ENCODE results near the gene MAP3K6.

MAP3K6 gene

GRCh38 chr1:27372808-27373690, 6.3 kb upstream of the MAP3K6 start:
- DNase-seq (ENCODE audit: low read depth in 2 of 2), result no peak

DNA sequence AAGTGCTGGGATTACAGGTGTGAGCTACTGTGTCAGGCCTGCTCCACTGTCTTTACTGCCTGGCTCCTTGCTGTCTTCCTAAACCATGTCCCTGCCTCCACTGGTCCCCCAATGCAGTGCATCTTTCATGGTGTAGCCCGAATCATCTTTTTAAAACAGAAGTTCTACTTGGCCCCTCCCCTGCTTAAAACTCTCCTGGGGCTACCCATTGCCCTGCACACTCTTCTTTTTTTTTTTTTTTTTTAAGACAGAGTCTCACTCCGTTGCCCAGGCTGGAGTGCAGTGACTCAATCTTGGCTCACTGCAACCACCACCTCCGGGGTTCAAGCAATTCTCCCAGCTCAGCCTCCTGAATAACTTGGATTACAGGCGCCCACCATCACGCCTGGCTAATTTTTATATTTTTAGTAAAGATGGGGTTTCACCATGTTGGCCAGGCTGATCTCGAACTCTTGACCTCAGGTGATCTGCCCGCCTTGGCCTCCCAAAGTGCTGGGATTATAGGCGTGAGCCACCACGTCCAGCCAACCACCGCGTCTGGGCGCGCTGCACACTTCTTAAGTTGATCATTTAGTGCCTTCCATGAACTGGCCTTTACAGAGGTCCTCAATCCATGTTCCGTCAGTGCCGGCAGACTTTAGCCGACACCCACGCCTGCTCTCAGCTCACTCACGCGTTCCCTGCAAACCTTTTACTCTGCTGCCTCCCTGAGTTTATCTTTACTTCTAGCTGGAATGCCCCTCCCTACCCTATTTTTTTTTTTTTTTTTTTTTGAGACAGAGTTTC, 5.5 kb upstream of the MAP3K6 start:
- DNase-seq (ENCODE audit: low read depth in 2 of 2), result no peak

DNA sequence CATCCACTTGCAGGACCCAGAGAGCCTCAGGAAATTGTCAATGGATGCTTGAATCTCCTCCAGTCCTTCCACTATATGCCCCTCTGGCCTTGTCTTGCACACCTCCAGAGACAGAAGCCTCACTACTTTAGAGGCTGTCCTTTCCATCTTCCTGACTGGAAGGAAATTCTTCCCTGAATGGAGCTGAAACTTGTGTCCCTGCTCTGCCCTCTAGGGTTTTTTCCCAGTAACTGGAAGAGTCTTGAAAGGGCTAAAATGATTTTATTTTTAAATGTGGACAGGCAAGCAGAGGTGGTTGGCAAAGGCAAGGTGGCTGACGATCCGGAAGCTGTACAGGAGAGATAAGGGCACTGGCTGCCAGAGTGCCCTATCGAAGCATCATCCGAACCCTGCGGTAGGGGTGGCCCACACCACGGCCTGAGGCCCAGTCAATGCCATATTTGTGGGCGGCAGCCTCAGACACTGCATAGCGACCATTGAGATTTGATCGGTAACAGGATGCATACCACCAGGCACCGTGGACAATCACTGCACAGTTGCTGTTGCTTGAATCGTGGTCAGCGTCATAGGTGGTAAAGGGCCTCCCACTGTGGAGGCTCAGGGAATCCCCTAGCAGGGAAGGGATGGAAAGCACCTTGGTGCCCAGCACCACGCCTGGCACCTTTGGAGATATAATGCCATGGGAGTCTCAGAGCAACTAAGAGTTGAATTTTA, 2.3 kb upstream of the MAP3K6 start:
- no peak for DNase-seq (ENCODE audit: low read depth in 2 of 2)

GRCh38 chr1:27367160-27367650, 444 bp upstream of the MAP3K6 start:
- DNase-seq (ENCODE audit: low read depth in 2 of 2), result no peak

DNA sequence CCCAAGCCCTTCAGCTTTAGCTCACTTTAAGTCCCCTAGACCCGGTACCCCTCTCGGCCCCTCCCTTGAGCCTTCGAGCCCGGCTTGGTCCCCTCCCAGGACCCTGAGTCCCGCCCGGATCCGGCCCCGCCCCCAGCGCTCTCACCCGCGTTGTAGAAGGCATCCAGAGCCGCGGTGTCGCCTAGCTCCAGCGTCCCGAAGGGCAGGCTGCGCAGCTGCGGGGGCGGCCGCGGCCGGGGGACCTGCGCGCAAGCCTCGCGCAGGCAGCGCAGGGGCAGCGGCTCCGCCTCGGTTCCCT, 699 bp downstream of the MAP3K6 start:
- peak in 1 of 2 donors; percentile 42 for DNase-seq (ENCODE audit: low read depth in 2 of 2)

DNA sequence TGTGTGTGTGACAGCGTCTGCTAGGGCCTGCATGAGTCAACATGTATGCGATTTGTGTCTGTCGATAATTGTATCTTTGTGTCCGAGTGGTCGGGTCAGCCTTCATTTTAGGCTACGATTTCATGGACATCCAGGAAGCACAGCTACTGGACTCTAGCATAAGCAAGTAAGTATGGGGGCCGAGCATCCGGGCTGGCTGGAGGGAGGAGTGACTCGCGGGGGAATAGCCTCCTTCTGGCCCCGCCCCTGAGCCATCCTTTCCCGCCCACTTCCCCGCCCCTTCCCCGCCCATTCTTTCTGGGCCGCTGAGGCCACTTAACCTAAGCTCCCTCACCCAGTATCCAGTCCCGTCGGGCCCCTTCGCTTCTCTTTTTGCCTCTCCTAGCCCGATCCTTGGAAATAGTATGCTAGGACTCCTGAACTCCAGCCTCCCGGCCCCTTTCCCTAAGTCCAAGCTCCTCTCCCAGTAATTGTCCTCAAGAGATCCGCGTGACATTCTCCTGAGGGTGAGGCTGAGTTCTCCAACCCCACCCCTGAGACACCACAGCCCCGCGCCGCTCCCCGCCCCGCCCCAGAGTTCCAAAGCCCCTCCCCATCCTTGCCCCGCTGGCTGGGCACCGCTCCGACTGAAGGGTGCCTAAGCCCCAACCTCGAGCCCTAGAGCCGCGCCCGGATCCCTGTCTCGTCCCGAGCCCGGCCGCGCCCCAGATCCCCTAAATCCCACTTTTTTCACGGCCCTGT, 1.2 kb downstream of the MAP3K6 start:
- DNase-seq (ENCODE audit: low read depth in 2 of 2), result peak; percentile 52 to 55

DNA sequence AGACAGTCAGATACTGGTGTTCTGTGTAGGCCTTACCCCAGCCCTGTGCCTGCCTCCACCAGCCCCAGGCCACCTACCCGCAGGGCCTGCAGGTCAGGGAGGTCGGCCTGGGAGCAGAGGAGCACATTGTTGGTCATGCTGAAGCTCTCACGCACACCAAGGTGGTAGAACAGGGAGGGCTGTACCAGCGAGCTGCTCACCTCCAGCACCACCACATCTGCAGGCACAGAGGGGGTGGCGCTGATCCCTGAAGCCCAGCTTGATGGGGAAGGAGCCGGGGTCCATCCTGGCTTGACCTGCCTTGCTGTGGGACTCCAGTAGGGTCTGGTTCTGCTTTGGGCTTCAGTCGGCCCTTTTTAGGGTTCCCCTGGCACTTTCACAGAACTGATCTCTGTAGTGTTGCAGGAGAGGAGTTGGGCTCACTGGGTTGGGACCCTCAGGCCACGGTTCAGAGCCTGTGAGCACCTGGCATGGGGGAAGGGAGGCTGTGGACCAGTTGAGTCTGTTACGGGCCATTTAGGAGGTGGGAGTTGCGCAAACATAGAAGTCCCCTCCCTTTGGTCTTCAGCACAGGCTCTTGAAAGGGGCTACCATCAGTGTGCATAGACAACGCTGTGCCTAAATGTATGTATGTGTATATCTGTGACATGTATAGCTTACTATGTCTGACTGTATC, 1.9 kb downstream of the MAP3K6 start:
- no peak for DNase-seq (ENCODE audit: low read depth in 2 of 2)

DNA sequence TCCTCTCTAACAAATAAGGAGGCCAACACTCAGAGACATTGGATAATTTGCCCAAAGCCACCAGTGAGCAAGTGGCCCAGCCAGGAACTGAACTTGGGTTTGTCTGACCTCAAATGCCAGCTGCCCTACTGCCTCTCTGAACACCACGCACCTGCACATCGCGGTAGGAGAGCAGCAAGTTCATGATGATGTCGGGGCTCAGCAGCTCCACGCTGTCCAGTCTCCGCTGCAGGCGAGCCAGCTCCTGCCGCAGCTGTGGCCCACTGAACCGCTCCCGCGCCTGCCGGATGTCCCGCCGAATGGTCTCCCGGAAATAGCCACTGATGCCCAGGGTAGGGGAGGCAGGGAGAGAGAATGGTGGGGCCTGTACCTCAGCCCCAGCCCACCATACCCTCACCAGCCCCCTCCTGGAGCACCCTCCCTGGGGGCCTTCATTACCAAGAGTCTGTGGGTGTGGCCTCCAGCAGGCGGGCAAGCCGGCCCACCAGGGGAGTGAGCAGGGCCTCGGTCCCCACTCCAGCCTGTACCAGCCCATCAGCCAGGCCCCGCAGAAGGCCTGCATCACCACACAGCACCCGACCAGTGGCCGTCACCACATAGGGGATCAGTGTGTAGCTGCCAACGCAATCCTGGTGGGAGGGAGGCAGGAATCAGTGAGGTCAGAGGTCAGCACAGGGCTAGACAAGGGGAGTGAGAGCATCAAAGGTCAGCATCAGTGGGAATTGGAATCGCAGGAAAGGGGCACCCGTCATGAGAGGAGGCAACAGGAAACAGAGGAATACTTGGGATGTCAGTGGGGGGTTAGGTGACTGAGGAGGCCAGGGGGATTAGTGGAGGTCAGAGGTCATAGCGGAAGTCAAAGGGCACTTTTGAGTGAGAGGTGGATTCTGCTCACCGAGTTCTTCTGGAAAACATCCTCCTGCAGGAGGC, 2.7 kb downstream of the MAP3K6 start:
- no peak for DNase-seq (ENCODE audit: low read depth in 2 of 2)

GRCh38 chr1:27361553-27361952, 5.2 kb downstream of the MAP3K6 start:
- no peak for DNase-seq (ENCODE audit: low read depth in 2 of 2)

- DNase-seq (ENCODE audit: low read depth in 2 of 2), result no peak
These were observed 5.7 kb downstream of the MAP3K6 start for GRCh38 chr1:27361044-27361402.

DNA sequence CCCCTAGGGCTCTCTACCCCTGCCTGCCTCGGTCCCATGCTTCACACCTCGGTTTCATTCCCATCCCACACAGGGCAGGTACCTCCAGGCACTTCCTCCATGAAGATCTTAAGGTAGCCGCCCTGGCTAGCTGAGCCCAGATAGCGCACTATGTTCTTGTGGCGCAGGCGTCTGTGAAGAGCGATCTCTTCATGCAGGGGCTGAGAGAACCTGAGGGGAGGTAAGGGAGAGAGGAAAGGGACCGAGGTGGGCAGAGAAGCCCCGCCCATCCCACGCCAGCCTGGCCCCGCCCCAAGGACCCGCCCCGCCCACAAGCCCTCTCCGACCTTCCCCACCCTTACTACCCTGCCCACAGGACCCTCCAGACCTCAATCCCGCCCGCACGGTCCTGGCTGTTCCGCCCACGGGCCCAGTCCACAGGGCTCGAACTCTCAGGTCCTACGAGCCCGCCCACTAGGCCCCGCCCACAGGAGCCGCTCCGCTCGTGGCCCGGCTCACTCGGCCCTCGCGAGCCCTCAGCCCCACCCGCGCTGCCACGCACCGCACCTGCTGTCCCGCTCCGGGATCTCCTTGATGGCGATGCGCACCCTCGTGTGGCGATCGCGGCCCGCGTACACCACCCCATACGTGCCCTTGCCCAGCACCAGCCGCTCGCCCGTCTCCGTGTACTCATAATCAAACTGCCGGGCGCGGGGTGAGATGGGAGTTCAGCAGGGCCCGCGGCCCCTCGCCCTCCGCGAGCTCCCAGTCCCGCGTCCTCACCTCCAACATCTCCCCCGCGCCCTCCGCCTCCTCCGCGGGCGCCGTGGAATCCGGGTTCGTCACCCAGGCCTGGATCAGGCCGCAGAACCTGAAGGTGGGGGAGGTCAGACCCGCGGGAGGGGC, 6.4 kb downstream of the MAP3K6 start:
- no peak for DNase-seq (ENCODE audit: low read depth in 2 of 2)

DNA sequence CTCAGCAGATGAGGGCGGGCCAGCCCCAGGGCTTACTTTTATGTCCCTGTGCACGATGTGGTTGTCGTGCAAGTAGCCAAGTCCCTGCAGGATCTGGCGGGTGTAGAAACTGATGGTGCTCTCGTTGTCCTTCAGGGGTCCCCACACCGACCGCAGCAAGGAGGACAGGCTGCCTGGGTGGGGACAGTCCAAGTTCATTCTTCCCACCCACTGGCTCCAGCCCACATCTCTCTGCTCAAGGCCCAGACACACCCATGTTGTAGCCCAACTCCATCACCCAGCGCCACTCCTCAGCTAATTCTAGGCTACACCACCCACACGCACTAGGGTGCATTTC, 7.0 kb downstream of the MAP3K6 start:
- no peak for DNase-seq (ENCODE audit: low read depth in 2 of 2)

DNA sequence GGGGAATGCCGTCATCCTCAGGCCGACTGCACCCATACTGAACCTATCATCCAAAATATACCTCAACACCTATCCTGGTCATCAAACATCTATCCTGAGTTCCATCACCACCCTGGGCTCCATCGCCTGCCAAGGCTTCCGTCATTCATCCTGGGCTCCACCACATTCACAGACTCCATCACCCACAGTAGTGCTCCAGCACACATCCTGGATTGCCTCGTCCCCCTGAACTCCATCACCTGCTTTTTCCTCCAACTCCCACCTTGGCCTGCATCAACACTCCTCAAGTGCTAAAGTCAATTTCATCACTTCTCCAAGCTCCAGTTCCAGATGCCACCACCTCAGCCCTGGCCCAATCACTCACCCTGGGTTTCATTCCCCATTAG, 7.8 kb downstream of the MAP3K6 start:
- DNase-seq (ENCODE audit: low read depth in 2 of 2), result no peak

- DNase-seq (ENCODE audit: low read depth in 2 of 2), result no peak
These were observed 8.5 kb downstream of the MAP3K6 start for GRCh38 chr1:27358038-27358927.

GRCh38 chr1:27357281-27358037, 9.3 kb downstream of the MAP3K6 start:
- DNase-seq (ENCODE audit: low read depth in 2 of 2), result peak in 1 of 2 donors; percentile 52

DNA sequence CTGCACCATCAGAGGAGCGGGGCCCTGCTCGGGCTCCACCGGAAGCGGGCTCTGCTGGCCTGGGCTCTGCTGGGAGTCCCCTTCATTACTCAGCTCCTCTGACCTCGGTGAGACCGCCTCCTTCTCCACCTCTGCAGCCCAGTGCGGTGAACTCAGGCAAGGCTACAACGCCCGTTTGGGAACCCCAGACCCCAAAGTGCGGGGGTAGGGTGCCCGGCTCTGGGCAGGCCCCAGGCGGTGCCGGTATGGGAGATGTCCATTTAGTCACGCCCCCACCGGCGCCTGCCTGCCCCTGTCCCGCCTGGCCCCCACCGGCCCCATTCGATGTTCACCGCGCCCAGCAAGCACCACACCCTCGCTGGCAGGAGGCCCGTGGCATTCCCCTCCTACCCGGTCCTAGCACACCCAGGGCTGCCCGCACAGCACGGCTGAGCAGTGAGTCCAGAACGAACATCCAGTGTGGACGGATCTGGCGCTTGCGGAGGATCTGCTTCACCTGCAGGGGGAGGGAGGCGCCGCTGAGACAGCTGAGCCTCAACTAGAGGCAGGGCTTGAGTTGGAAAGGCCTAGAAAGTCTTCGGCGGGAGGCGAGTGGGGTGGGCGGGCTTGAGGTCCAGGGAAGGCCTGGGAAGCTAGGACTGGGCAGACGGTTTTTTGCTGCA, 10.0 kb downstream of the MAP3K6 start:
- DNase-seq (ENCODE audit: low read depth in 2 of 2), result no peak

DNA sequence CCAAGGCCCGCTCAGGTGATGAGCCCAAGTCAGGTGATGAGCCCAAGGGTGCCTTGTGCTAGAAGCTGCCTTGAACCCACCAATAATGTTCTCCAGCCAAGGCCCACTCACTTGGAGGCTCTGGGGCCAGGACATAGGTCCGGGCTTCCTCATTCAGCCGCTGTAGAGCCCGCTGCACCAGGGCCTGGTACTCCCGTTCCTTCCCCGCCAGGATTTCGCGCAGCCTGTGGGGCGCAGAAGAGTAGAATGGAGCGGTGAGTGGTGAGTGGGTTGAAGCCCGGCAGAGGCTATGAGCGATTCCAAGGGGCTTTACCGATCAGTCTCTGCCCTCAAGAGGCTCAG, 10.5 kb downstream of the MAP3K6 start:
- no peak for DNase-seq (ENCODE audit: low read depth in 2 of 2)

All from stimulated activated CD8-positive, alpha-beta memory T cell treated with anti-CD3 and anti-CD28 coated beads, Interleukin-15, amount 100 ng/mL, for 4 hours (primary cell).